Immature natural killer cell (primary cell): Measurements from ENCODE around the gene SLC15A1. TPM values are rescaled to one million over a fixed set of nuclear protein-coding genes. Genes with fewer than 3 reads are reported as not detected.

Experiments
- DNase-seq, 3 donors: peaks; one replicate each; pipeline ENCODE4 v3.0.0; 2022; ENCODE audit warnings: mixed read lengths in 1 of 3
- H3K27ac Mint-ChIP-seq, 6 donors: one replicate each; pipeline ENCODE4 v1.8.0; 2020; ENCODE audit warnings: mixed read lengths in 6 of 6, mild to moderate bottlenecking in 5 of 6, inconsistent platforms in 4 of 6, moderate library complexity in 3 of 6
- H3K27me3 Mint-ChIP-seq, 3 donors: one replicate each; pipeline ENCODE4 v1.8.0; 2020 to 2021; ENCODE audit warnings: low read depth in 3 of 3, mild to moderate bottlenecking in 3 of 3, mixed read lengths in 3 of 3, moderate library complexity in 3 of 3, inconsistent platforms in 1 of 3
- H3K36me3 Mint-ChIP-seq, 3 donors: one replicate each; pipeline ENCODE4 v1.8.0; 2020; ENCODE audit warnings: mixed read lengths in 3 of 3, inconsistent platforms in 2 of 3, mild to moderate bottlenecking in 2 of 3
- H3K4me1 Mint-ChIP-seq, 2 donors: one replicate each; pipeline ENCODE4 v1.8.0; 2020; ENCODE audit warnings: inconsistent platforms in 2 of 2, mild to moderate bottlenecking in 2 of 2, mixed read lengths in 2 of 2, moderate library complexity in 1 of 2
- H3K4me3 Mint-ChIP-seq, 5 donors: one replicate each; pipeline ENCODE4 v1.8.0; 2020; ENCODE audit warnings: mild to moderate bottlenecking in 5 of 5, mixed read lengths in 5 of 5, inconsistent platforms in 3 of 5, moderate library complexity in 3 of 5
- H3K9me3 Mint-ChIP-seq, 6 donors: one replicate each; pipeline ENCODE4 v1.8.0; 2020; ENCODE audit warnings: mild to moderate bottlenecking in 6 of 6, mixed read lengths in 6 of 6, inconsistent platforms in 4 of 6, moderate library complexity in 3 of 6
- polyA plus RNA-seq, 3 donors: library from polyadenylated mRNA; unstranded; fragments of 300-500 nt; fragmentation: Illumina TruSeq; gene quantifications; one replicate each; pipeline ENCODE4 v1.2.3, GENCODE V29; 2021

SLC15A1 gene
- polyA plus RNA-seq, 3 donors from 2014 or later = not detected

DNA sequence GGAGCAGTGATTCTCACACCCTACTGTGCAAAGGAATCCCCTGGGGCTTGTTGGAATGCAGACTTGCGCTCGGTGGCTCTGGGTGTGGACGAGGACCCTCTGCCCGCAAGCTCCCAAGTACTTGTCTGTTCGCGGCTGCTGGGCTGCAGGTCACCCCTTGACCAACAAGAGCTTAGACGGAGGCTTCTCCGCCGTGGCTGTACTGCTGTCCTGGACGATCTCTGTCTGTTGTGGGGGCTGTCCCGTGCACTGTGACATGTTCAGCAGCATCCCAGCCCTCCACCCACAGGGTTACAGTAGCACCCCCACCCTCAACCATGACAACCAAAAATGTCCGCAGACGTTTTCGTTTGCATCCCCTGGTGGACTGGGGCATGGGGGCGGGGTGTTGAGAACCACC, 22.9 kb upstream of the SLC15A1 start:
- no peaks in the 10 kb centered on the region for H3K4me1 Mint-ChIP-seq
- peaks cover under 1 to 9% (median 2%) of the 10 kb centered on the region in 3 donors for H3K27me3 Mint-ChIP-seq
- H3K4me3 Mint-ChIP-seq = no peak overlapping the region
- H3K27ac Mint-ChIP-seq = no peak overlapping the region
- DNase-seq = no peak
- H3K36me3 Mint-ChIP-seq = no peaks in the 10 kb centered on the region
- H3K9me3 Mint-ChIP-seq = no peaks in the 10 kb centered on the region

DNA sequence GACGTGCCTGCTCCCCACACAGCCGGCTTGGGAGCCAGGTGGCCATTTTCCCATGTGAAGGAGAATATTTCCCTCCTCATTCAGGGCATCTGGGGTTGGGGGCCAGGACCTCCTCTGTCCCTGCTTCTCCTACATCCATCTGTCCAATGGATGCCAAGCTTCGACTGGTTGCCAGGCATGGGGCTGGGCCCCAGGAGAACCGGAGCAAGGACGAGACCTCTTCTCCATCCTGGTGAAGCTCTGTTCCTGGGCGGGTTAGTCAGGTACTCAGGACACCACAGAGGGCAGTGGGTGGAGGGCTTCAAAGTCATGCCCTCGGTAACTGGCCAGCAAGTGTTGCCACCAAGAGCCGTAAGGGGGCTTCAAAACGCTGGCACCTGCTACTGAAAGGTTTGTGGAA, 22.3 kb upstream of the SLC15A1 start:
- Mint-ChIP-seq H3K36me3 (no peaks in the 10 kb centered on the region), H3K27me3 (peaks cover 4 to 9% (median 5%) of the 10 kb centered on the region in 3 donors), H3K4me3 (no peak overlapping the region), H3K9me3 (no peaks in the 10 kb centered on the region), H3K27ac (no peak overlapping the region), H3K4me1 (no peaks in the 10 kb centered on the region)
- DNase-seq = no peak

DNA sequence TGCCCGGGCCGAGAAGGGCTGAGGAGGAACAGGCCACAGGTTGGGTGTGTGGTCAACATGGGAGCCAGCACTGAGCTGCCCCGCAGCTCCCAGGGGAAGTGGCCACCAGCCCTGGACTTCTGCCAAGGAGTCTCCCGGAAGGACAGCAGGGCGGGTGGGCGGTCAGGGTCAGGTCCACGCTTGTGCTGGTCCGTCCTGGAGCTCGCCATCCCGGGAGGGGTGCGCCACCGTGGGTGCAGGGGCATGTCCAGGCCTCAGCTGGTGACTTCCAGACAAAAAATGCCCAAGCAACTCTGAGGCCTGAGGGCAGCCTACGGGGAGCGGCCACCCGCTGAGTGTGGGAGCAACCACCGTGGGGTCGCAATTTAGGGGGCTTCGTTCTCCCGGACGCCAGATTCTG, 21.4 kb upstream of the SLC15A1 start:
- Mint-ChIP-seq H3K36me3 (no peaks in the 10 kb centered on the region), H3K27me3 (peaks cover 4 to 5% (median 4%) of the 10 kb centered on the region in 3 donors), H3K9me3 (no peaks in the 10 kb centered on the region), H3K4me1 (no peaks in the 10 kb centered on the region), H3K27ac (no peak overlapping the region), H3K4me3 (no peak overlapping the region)
- DNase-seq = no peak

DNA sequence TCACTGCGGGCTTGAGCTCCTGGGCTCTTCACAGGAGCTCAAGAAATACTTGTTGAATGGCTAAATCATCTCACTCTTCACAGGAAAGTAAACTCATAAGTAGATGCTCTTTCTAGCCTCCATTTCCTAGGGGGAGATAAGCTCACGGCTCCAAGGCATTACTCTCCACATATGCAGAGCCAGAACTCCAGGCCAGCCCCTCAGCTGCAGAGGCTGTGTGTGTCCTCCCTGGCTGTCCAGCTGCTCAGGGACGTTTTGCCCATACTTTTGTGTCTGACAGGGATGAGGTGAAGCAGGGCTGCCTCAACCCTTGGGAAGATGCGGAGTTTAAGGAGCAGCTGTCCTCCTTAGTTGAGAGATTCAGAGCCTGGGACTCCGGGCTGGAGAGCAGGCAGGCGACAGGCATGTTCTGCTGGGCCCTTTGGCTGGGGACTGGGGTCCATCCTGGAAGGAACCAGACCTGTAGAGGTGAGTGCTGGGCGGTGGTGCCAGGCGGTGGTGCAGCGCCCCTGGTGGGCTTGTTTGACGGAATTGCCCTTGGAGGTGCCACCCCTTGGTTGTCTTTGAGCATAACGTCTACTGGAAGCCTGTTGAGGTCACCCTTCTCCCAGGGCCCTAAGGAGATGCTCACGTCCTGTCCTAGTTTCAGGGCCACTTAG, 20.5 kb upstream of the SLC15A1 start:
- Mint-ChIP-seq H3K36me3 (no peaks in the 10 kb centered on the region), H3K4me3 (no peak overlapping the region)

DNA sequence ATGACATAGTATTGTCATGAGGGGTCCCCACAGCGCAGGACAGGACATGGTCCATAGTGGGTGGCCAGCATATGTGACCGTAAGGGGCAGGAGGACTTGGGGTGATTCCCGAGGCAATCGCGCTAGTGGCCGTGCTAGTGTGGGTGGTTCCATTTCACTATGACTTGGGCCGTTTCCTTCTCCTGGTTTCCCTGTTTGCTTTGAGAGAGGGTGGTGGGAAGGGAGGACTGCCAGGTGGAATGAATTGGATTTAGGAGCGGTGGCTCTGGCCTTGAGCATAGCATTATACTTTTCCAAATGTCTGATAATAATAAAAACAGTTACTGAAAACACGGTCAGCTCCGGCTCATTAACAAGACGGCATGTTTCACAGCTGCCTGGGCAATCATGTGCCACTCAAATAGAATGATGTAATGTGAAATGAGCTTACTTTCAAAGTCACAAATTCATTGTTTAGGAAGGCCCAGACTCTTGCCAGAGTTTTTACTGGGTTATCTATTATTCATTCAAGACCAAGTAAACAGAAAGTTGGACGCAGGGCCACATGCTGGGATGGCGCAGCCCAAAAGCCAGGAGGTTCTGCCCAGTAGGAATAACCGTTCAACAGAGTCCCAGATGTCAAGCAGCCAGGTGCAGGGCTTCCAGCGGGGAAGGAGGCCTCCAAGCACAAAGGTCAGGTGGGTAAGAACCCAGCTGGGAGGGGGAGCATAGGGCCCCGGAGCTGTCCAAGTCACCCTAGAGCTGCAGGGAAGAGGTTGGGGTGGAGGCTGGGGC, 19.6 kb upstream of the SLC15A1 start:
- Mint-ChIP-seq H3K27me3 (peaks cover 2 to 5% (median 5%) of the 10 kb centered on the region in 3 donors), H3K36me3 (no peaks in the 10 kb centered on the region), H3K4me3 (no peak overlapping the region), H3K9me3 (no peaks in the 10 kb centered on the region), H3K4me1 (no peaks in the 10 kb centered on the region), H3K27ac (no peak overlapping the region)
- no peak for DNase-seq

More for the DNA sequence above, 20.5 kb upstream of the SLC15A1 start:
- Mint-ChIP-seq H3K27ac (no peak overlapping the region), H3K27me3 (peaks cover 2 to 5% (median 4%) of the 10 kb centered on the region in 3 donors), H3K4me1 (no peaks in the 10 kb centered on the region), H3K9me3 (no peaks in the 10 kb centered on the region)
- DNase-seq = no peak

DNA sequence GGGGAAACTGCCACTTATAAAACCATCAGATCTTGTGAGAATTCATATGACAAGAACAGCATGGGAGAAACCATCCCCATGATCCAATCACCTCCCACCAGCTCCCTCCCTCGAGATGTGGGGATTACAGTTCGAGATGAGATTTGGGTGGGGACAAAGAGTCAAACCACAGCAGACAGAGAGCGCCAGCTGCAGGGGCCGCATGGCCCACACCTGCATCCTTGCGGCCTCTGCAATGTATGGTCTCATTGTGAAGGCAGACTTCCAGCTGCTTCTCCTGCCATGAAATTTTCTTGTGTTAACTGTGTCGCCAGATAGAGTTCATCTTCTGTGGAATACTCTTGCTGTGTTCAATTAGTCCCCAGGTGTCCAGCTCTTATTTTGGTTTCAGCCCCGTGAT, 17.3 kb upstream of the SLC15A1 start:
- no peaks in the 10 kb centered on the region for H3K9me3 Mint-ChIP-seq
- no peaks in the 10 kb centered on the region for H3K4me1 Mint-ChIP-seq
- no peak for DNase-seq
- H3K27me3 Mint-ChIP-seq = peaks cover 2 to 7% (median 5%) of the 10 kb centered on the region in 3 donors
- H3K27ac Mint-ChIP-seq = no peak overlapping the region
- no peak overlapping the region for H3K4me3 Mint-ChIP-seq
- no peaks in the 10 kb centered on the region for H3K36me3 Mint-ChIP-seq

DNA sequence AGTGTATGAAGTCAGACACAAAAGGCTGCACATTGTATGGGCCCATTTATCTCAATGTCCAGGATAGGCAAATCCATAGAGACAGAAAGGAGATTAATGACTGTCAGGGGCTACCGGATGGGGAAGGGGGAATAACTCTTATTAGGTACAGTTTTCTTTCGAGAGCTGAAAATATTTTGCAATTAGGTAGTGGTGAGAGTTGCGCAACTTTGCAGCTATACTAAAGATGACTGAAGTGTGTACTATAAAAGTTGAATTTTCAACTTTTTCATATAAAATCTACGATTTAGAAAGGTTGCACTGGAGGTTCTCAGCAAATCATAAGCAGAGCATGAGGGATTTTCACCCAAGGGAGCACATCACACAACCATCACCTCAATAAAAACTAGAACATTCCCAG, 16.1 kb upstream of the SLC15A1 start:
- H3K27ac Mint-ChIP-seq = no peak overlapping the region
- DNase-seq = no peak
- no peaks in the 10 kb centered on the region for H3K9me3 Mint-ChIP-seq
- H3K27me3 Mint-ChIP-seq = peaks cover 2 to 8% (median 5%) of the 10 kb centered on the region in 3 donors
- no peaks in the 10 kb centered on the region for H3K4me1 Mint-ChIP-seq
- H3K36me3 Mint-ChIP-seq = no peaks in the 10 kb centered on the region
- no peak overlapping the region for H3K4me3 Mint-ChIP-seq

DNA sequence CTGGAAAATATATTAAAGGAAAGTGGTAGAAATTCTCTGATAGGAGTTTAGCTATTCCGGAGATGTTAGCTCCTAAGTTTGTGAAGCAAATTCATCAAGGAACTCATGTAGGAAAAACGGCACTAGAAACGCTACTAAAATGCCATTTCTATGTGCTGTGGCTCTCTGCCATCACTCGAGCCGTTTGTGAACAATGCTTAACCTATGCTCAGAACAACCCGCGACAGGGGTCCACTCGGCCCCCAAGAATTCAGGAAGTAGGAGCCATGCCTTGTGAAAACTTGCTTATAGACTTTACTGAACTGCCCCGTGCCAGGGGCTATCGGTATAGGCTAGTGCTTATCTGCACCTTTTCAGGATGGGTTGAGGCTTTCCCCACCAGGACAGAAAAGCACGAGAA, 14.2 kb upstream of the SLC15A1 start:
- H3K9me3 Mint-ChIP-seq = no peaks in the 10 kb centered on the region
- peaks cover 2 to 10% (median 5%) of the 10 kb centered on the region in 3 donors for H3K27me3 Mint-ChIP-seq
- no peak overlapping the region for H3K27ac Mint-ChIP-seq
- H3K4me3 Mint-ChIP-seq = no peak overlapping the region
- no peaks in the 10 kb centered on the region for H3K4me1 Mint-ChIP-seq
- no peak for DNase-seq
- H3K36me3 Mint-ChIP-seq = no peaks in the 10 kb centered on the region

DNA sequence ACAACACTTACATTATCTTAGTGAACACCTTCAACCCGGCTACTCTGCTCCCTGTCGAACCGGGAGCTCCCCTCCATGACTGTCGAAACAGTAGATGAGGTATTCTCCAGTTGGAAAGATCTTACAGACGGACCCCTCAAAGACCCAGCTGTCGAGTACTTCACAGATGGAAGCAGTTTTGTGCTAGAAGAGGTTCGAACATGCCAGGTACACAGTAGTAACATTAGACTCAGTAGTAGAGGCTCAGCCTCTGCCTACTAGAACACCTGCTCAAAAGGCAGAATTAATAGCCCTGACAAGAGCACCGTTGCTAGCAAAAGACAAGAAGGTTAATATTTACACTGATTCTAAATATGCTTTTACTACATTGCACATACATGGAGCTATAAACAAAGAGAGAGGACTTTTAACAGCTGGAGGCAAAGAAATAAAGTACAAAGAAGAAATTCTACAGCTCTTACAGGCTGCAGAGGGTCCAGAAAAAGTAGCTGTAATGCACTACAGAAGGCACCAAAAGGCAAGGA, 13.6 kb upstream of the SLC15A1 start:
- Mint-ChIP-seq H3K27me3 (peaks cover 2 to 10% (median 5%) of the 10 kb centered on the region in 3 donors), H3K9me3 (no peaks in the 10 kb centered on the region), H3K36me3 (no peaks in the 10 kb centered on the region), H3K27ac (no peak overlapping the region), H3K4me3 (no peak overlapping the region), H3K4me1 (no peaks in the 10 kb centered on the region)
- DNase-seq = no peak

DNA sequence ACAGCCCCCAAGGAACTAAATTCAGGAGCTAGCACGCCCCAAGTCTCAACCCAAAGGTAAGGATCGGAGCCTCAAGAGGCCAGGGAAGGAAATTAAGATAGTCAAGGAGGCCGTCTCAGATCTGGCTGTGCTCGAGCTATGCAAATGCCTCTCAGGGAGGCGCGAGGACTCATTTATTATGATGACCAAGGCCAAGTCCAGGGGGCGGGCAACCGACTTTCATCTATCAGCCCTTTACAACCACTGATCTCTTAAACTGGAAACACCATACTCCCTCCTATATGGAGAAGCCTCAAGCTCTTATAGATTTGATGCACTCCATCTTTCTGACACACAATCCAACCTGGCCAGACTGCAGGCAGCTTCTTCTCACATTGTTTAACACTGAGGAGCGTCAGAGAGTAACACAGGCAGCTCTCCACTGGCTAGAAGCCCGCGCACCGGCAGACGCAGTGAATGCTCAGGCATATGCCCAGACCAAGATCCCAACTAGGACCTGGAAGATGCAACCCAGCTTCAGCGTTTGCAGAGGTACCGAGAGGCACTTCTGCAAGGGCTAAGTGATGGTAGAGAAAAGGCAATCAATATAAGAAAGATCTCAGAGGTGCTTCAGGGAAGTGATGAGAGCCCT, 9.6 kb upstream of the SLC15A1 start:
- H3K27me3 Mint-ChIP-seq = peaks cover 0 to 6% (median 1%) of the 10 kb centered on the region in 3 donors

DNA sequence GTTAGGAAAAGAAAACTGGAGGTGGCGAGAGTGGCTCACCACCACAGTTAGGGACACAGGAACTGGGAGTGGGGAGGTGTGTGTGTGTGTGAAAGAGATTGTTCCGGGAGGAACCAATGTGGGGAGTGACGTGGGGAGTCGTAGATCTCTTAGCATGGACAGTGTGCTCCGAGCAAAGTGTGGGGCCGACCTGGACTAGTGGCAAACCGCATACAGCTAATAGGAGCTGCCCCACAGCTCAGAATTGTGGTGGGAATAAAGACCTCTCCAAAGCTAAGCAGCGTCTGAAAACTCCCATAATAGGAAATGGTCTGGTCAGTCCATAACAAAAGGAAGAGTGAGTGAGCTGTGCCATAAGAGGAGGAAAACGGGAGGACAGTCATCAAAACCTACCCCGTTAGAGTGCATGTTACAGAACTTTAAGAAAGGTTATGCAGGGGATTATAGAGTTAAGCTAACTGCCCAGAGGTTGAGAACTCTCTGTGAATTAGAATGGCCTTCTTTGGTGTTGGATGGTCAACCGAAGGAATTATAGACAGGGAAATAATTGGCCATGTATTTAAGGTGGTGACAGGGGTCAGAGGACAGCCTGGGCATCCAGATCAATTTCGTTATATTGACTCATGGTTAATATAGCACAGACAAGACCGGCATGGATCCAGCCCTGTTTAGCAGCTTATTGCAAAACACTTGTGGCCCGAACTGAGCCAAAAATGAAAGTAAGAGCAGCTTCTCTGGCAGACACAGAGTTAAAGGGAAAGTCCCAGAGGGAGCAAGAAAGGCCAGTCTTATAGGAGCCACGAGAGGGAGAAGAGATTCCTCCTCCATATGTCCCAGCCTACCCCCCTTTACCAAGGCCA, 8.9 kb upstream of the SLC15A1 start:
- Mint-ChIP-seq H3K4me3 (no peak overlapping the region), H3K27ac (no peak overlapping the region)
- no peak for DNase-seq

More for the DNA sequence above, 9.6 kb upstream of the SLC15A1 start:
- no peak for DNase-seq
- H3K9me3 Mint-ChIP-seq = peaks cover 0 to 6% (median 2%) of the 10 kb centered on the region in 6 donors
- H3K36me3 Mint-ChIP-seq = peaks cover 0 to 3% (median 0%) of the 10 kb centered on the region in 3 donors
- H3K4me1 Mint-ChIP-seq = no peaks in the 10 kb centered on the region
- no peak overlapping the region for H3K27ac Mint-ChIP-seq
- H3K4me3 Mint-ChIP-seq = no peak overlapping the region

DNA sequence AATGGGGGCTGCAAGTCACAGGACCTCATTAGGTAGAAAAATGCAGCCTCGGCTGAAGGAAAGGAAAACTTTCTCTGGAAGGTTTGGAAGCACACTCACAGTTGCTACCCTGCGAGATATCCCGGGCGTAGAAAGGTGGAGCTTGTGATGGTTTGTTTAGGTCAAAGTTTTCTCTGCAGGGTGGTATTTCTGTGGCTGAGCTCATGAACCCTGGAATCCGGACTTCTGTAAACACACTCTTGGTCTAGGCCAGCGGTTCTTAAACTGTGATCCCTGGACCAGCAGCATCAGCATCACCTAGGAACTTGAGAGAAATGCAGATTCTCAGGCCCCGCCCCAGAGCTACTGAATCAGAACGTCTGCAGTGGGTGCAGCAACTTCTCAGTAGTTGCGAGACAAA, 3.3 kb upstream of the SLC15A1 start:
- Mint-ChIP-seq H3K27ac (no peak overlapping the region), H3K4me1 (peaks cover 0 to 2% of the 10 kb centered on the region in 2 donors), H3K36me3 (peaks cover 0 to 9% (median 3%) of the 10 kb centered on the region in 3 donors), H3K4me3 (no peak overlapping the region), H3K9me3 (peaks cover 0 to 22% (median 10%) of the 10 kb centered on the region in 6 donors), H3K27me3 (peaks cover 8 to 27% (median 12%) of the 10 kb centered on the region in 3 donors)
- no peak for DNase-seq

More for the DNA sequence above, 8.9 kb upstream of the SLC15A1 start:
- H3K4me1 Mint-ChIP-seq = no peaks in the 10 kb centered on the region
- H3K27me3 Mint-ChIP-seq = peaks cover 0 to 3% (median 2%) of the 10 kb centered on the region in 3 donors
- peaks cover 0 to 6% (median 2%) of the 10 kb centered on the region in 6 donors for H3K9me3 Mint-ChIP-seq
- peaks cover 0 to 3% (median 0%) of the 10 kb centered on the region in 3 donors for H3K36me3 Mint-ChIP-seq

DNA sequence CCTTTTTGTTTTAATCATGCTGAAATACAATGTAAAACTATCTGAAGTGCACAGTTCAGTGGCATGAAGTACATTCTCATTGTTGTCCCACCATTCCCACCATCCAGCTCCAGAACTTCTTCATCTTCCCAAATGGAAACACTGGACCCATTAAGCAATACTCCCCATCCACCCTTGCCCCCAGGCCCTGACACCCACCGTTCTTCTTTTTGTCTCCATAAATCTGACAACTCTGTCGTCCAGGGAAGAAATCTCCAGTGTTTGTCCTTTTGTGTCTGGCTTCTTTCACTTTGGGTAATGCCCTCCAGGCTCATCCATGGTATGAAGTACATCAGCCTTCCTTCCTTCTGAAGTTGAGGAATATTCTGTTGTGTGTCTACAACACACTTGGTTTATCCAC, 2.6 kb upstream of the SLC15A1 start:
- Mint-ChIP-seq H3K4me1 (peaks cover 0 to 2% of the 10 kb centered on the region in 2 donors), H3K4me3 (no peak overlapping the region), H3K36me3 (peaks cover 0 to 6% (median 3%) of the 10 kb centered on the region in 3 donors), H3K9me3 (peaks cover 0 to 22% (median 7%) of the 10 kb centered on the region in 6 donors), H3K27me3 (peaks cover 11 to 33% (median 12%) of the 10 kb centered on the region in 3 donors), H3K27ac (no peak overlapping the region)
- no peak for DNase-seq
